IMR-90 (cell line): ENCODE measurements around the gene MDC1. TPM values are rescaled to one million over a fixed set of nuclear protein-coding genes. Genes with fewer than 3 reads are reported as not detected.
A peak's percentile ranks its signal among the peaks of the same experiment; 100 is the strongest.

ENCODE experiments used
- MAFK ChIP-seq: IDR thresholded peaks from 2 replicates; pipeline ENCODE4 v1.6.1; 2012; ENCODE audit warnings: low read depth, low read length, improper control_type of control experiment
- MXI1 ChIP-seq: IDR thresholded peaks from 2 replicates; pipeline ENCODE4 v1.6.1; 2012; ENCODE audit warnings: low read depth, mild to moderate bottlenecking, low read length, moderate library complexity, borderline replicate concordance
- polyA plus RNA-seq, 3 experiments: library from polyadenylated mRNA; depleted of rRNA; stranded (reverse); fragments of >200 nt; gene quantifications; 2 replicates each; pipeline ENCODE4 v1.2.3, GENCODE V29; 2012; ENCODE audit warnings: low replicate concordance in 1 of 3
- total RNA-seq: library from RNA; depleted of rRNA; stranded (reverse); fragments of >200 nt; gene quantifications from 2 replicates; pipeline ENCODE4 v1.2.3, GENCODE V29; 2012
- TF ChIP-seq, protein P1 (sequence below): conservative IDR thresholded peaks from 2 replicates; pipeline ENCODE4 v1.5.1; 2012; ENCODE audit warnings: mild to moderate bottlenecking, low read depth, low read length, improper control_type of control experiment

The MDC1 gene
- total and polyA plus RNA-seq, 2 of the 4 experiments (the other 2 are of a cell fraction) = 4.5 to 12.1 TPM

- TF ChIP-seq, protein P1, sequence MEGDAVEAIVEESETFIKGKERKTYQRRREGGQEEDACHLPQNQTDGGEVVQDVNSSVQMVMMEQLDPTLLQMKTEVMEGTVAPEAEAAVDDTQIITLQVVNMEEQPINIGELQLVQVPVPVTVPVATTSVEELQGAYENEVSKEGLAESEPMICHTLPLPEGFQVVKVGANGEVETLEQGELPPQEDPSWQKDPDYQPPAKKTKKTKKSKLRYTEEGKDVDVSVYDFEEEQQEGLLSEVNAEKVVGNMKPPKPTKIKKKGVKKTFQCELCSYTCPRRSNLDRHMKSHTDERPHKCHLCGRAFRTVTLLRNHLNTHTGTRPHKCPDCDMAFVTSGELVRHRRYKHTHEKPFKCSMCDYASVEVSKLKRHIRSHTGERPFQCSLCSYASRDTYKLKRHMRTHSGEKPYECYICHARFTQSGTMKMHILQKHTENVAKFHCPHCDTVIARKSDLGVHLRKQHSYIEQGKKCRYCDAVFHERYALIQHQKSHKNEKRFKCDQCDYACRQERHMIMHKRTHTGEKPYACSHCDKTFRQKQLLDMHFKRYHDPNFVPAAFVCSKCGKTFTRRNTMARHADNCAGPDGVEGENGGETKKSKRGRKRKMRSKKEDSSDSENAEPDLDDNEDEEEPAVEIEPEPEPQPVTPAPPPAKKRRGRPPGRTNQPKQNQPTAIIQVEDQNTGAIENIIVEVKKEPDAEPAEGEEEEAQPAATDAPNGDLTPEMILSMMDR = no peak
- TF ChIP-seq MXI1 (peak; percentile 83; the same call in 1 of the 2 replicates), MAFK (no peak)
These were observed 30.0 kb downstream of the MDC1 start (continued) for GRCh38 chr6:30686908-30687658.
